Gastrocnemius medialis (tissue), 4 donors: ENCODE results near the gene LCN2. TPM values are rescaled to one million over a fixed set of nuclear protein-coding genes. Genes with fewer than 3 reads are reported as not detected.
"Not testable (repeated sequence)": the region's sequence is repeated elsewhere in the genome, so short reads cannot be mapped to it uniquely, and the experiment has no call there.

ENCODE experiments used
- ATAC-seq, 2 donors: fragments of 150-250 bp; one replicate each; pipeline ENCODE4 v1.9.1; 2016
- DNase-seq, 2 donors: peaks; one replicate each; pipeline ENCODE4 v3.0.0-alpha.2; 2019
- H3K27ac ChIP-seq, 4 donors: fragments of 200-600 bp; sonication (generic); 1 replicate in 1 of 4; 2 replicates in 3 of 4; pipeline ENCODE4 v1.5.1; 2016 to 2018; ENCODE audit warnings: mild to moderate bottlenecking in 2 of 4, moderate library complexity in 1 of 4
- H3K27me3 ChIP-seq, 3 donors: fragments of 200-600 bp; sonication (generic) in 2 of 3; 1 replicate in 1 of 3; 2 replicates in 2 of 3; pipeline versions ENCODE4 v1.5.1 to v1.6.0; 2016 to 2019; ENCODE audit warnings: mild to moderate bottlenecking in 1 of 3, moderate library complexity in 1 of 3
- H3K36me3 ChIP-seq, 2 donors: fragments of 200-600 bp; sonication (generic) in 1 of 2; one replicate each; pipeline ENCODE4 v1.5.1; 2017 to 2018
- H3K4me1 ChIP-seq, 2 donors: fragments of 200-600 bp; sonication (generic) in 1 of 2; one replicate each; pipeline ENCODE4 v1.5.1; 2016 to 2017; ENCODE audit warnings: mild to moderate bottlenecking in 2 of 2
- H3K4me3 ChIP-seq, 4 donors: fragments of 200-600 bp; sonication (generic) in 3 of 4; 1 replicate in 1 of 4; 2 replicates in 3 of 4; pipeline ENCODE4 v1.5.1; 2016 to 2019; ENCODE audit warnings: mild to moderate bottlenecking in 2 of 4
- H3K9me3 ChIP-seq, 3 donors: fragments of 200-600 bp; sonication (generic) in 2 of 3; 1 replicate in 1 of 3; 2 replicates in 2 of 3; pipeline ENCODE4 v1.5.1; 2016 to 2019
- CTCF ChIP-seq, 5 experiments: fragments of 450-650 bp in 3 of 5; fragments of 200-600 bp in 2 of 5; sonication (generic) in 2 of 5; IDR thresholded peaks in 4 of 5; conservative IDR thresholded peaks in 1 of 5; 1 replicate in 4 of 5; 2 replicates in 1 of 5; pipeline ENCODE4 v1.5.1; 2016 to 2019; ENCODE audit warnings: antibody characterized with exemption in 5 of 5, mild to moderate bottlenecking in 3 of 5, moderate library complexity in 3 of 5
- POLR2A ChIP-seq, 2 donors: fragments of 450-650 bp; IDR thresholded peaks; one replicate each; pipeline ENCODE4 v1.6.1; 2017; ENCODE audit warnings: antibody characterized with exemption in 2 of 2, mild to moderate bottlenecking in 2 of 2, moderate library complexity in 2 of 2
- in situ Hi-C, 4 donors: fragments of 200-750 bp; cut with MboI; loops; one replicate each; pipeline versions ENCODE4 v1.15.0 to v1.8.0; 2017; ENCODE audit warnings: low sequenced_read_pairs in 4 of 4
- intact Hi-C: fragments of 100-400 bp; cut with DNase I; formaldehyde crosslinking; loops from one replicate; pipeline ENCODE4 v1.15.1; 2023; ENCODE audit warnings: low total_unique reads
- total RNA-seq, 4 donors: library from RNA; depleted of rRNA; stranded (reverse); fragments of >200 nt; gene quantifications; one replicate each; pipeline versions ENCODE4 v1.1.0 to v1.2.3, GENCODE V29; 2016

The LCN2 gene
- total RNA-seq, 4 donors from 2014 or later, result 1.00 TPM; not detected in 3

GRCh38 chr9:128128836-128129590 is 20.2 kb upstream of the LCN2 start:
- H3K27ac ChIP-seq, result peak overlapping the region; percentile 97 to 100 (median 98)
- peaks cover 23 to 30% of the 10 kb centered on the region in 2 donors for H3K4me1 ChIP-seq
- in situ Hi-C loops (no loop called here), intact Hi-C loops (no loop called here)
- peak overlapping the region; percentile 72 to 99 (median 98) for H3K4me3 ChIP-seq
- H3K9me3 ChIP-seq, result no peaks in the 10 kb centered on the region
- TF ChIP-seq CTCF (IDR thresholded peaks at IDR 0.05 in 4 of 5, conservative IDR thresholded peaks at IDR 0.05 in 1 of 5), result no peak
- no peak for TF ChIP-seq POLR2A (IDR thresholded peaks at IDR 0.05)
- H3K27me3 ChIP-seq, result no peaks in the 10 kb centered on the region
- DNase-seq (no peak), ATAC-seq (no peak)
- H3K36me3 ChIP-seq, result peaks cover 0 to 11% of the 10 kb centered on the region in 2 donors

- intact Hi-C loops, H3K36me3 ChIP-seq, H3K27ac ChIP-seq, H3K4me3 ChIP-seq, in situ Hi-C loops, ATAC-seq, H3K27me3 ChIP-seq, H3K9me3 ChIP-seq: not testable (repeated sequence)
- peak in 1 of 2 donors; percentile 65 for DNase-seq
- TF ChIP-seq CTCF (IDR thresholded peaks at IDR 0.05 in 4 of 5, conservative IDR thresholded peaks at IDR 0.05 in 1 of 5), result peak in 3 of 5 experiments; percentile 19 to 59 (median 39)
- peaks cover 22 to 30% of the 10 kb centered on the region in 2 donors for H3K4me1 ChIP-seq
Observed at GRCh38 chr9:128129976-128130590, 19.2 kb upstream of the LCN2 start.

- peaks cover 16 to 24% of the 10 kb centered on the region in 2 donors for H3K4me1 ChIP-seq
- H3K9me3 ChIP-seq, H3K36me3 ChIP-seq, intact Hi-C loops, H3K4me3 ChIP-seq, H3K27ac ChIP-seq, DNase-seq, in situ Hi-C loops, H3K27me3 ChIP-seq, ATAC-seq: not testable (repeated sequence)
Observed at GRCh38 chr9:128130651-128131050, 18.6 kb upstream of the LCN2 start.

GRCh38 chr9:128131346-128131745 is 17.9 kb upstream of the LCN2 start:
- H3K27me3 ChIP-seq, in situ Hi-C loops, H3K36me3 ChIP-seq, DNase-seq, intact Hi-C loops, H3K27ac ChIP-seq, H3K9me3 ChIP-seq, H3K4me3 ChIP-seq, ATAC-seq: not testable (repeated sequence)
- H3K4me1 ChIP-seq, result peaks cover 9 to 17% of the 10 kb centered on the region in 2 donors

GRCh38 chr9:128132139-128132538 is 17.1 kb upstream of the LCN2 start:
- H3K4me1 ChIP-seq, intact Hi-C loops, in situ Hi-C loops, DNase-seq, H3K27ac ChIP-seq, ATAC-seq, H3K36me3 ChIP-seq, H3K4me3 ChIP-seq, H3K27me3 ChIP-seq, H3K9me3 ChIP-seq: not testable (repeated sequence)

GRCh38 chr9:128135561-128135960 is 13.7 kb upstream of the LCN2 start:
- H3K27ac ChIP-seq, H3K4me1 ChIP-seq, intact Hi-C loops, DNase-seq, H3K4me3 ChIP-seq, ATAC-seq, H3K36me3 ChIP-seq, H3K9me3 ChIP-seq, in situ Hi-C loops, H3K27me3 ChIP-seq: not testable (repeated sequence)
